PC-3 (cell line): ENCODE measurements around the gene GIGYF2. TPM values are rescaled to one million over a fixed set of nuclear protein-coding genes. Genes with fewer than 3 reads are reported as not detected.

Experiments used
- ATAC-seq: fragments of 200-7000 bp; cut with Tn5 transposase; 2 replicates; pipeline ENCODE4 v1.9.1; 2020; ENCODE audit warnings: mild to moderate bottlenecking, moderate library complexity
- BruUV-seq: library from RNA; stranded (reverse); fragments of 400-500 nt; replicated peaks from 2 replicates; lab custom pipeline; 2021; lab: Mats Ljungman, UMichigan
- CTCF ChIA-PET: fragments of 300-600 bp; sonication (Branson Sonifier 250); formaldehyde crosslinking; loops from one replicate; lab custom pipeline; 2022; ENCODE audit warnings: antibody characterized with exemption; lab: Charles Lee
- POLR2A ChIA-PET: fragments of 300-600 bp; sonication (Branson Sonifier 250); formaldehyde crosslinking; loops from one replicate; lab custom pipeline; 2022; ENCODE audit warnings: antibody characterized with exemption; ENCODE audit not compliant: unreplicated experiment; lab: Charles Lee
- DNase-seq: peaks from one replicate; pipeline ENCODE4 v3.0.0-alpha.2; 2015
- H2AFZ ChIP-seq: fragments of 300-600 bp; sonication (generic); 2 replicates; pipeline ENCODE4 v1.6.0; 2016; ENCODE audit warnings: antibody characterized with exemption, low read length
- H3F3A ChIP-seq: fragments of 300-600 bp; sonication (generic); one replicate; pipeline ENCODE4 v1.6.0; 2017; ENCODE audit warnings: antibody characterized with exemption, low read length, control low read depth, mild to moderate bottlenecking; ENCODE audit not compliant: unreplicated experiment
- H3K27ac ChIP-seq: fragments of 300-600 bp; sonication (generic); 2 replicates; pipeline ENCODE4 v1.5.1; 2016; ENCODE audit warnings: mild to moderate bottlenecking, low read length
- H3K27me3 ChIP-seq: fragments of 300-600 bp; sonication (generic); 2 replicates; pipeline ENCODE4 v1.6.1; 2016; ENCODE audit warnings: low read length, mixed read lengths
- H3K36me3 ChIP-seq: fragments of 300-600 bp; sonication (generic); 2 replicates; pipeline ENCODE4 v1.6.1; 2016; ENCODE audit warnings: low read depth, mixed run types, low read length, mixed read lengths
- H3K4me1 ChIP-seq: fragments of 300-600 bp; sonication (generic); 2 replicates; pipeline ENCODE4 v1.5.1; 2016; ENCODE audit warnings: low read length; ENCODE audit not compliant: insufficient read depth
- H3K4me2 ChIP-seq: fragments of 300-600 bp; sonication (generic); 2 replicates; pipeline ENCODE4 v1.6.0; 2016; ENCODE audit warnings: low read length
- H3K4me3 ChIP-seq: fragments of 300-600 bp; sonication (generic); 2 replicates; pipeline ENCODE4 v1.5.1; 2016; ENCODE audit warnings: mild to moderate bottlenecking, low read length, mixed read lengths
- H3K79me2 ChIP-seq: fragments of 300-600 bp; sonication (generic); 2 replicates; pipeline ENCODE4 v1.6.1; 2017; ENCODE audit warnings: low read length, mixed read lengths
- H3K9ac ChIP-seq: fragments of 300-600 bp; sonication (generic); 2 replicates; pipeline ENCODE4 v1.6.0; 2016; ENCODE audit warnings: mild to moderate bottlenecking, low read length
- H3K9me2 ChIP-seq: fragments of 300-600 bp; sonication (generic); replicated peaks from 2 replicates; pipeline ENCODE4 v1.6.1; 2016; ENCODE audit warnings: mixed run types, low read length, mixed read lengths
- H3K9me3 ChIP-seq: fragments of 300-600 bp; sonication (generic); 2 replicates; pipeline ENCODE4 v1.6.1; 2016; ENCODE audit warnings: low read length, mixed read lengths
- H4K20me1 ChIP-seq: fragments of 300-600 bp; sonication (generic); 2 replicates; pipeline ENCODE4 v1.6.1; 2016; ENCODE audit warnings: low read length, mixed read lengths
- EZH2 ChIP-seq: fragments of 300-600 bp; sonication (generic); IDR thresholded peaks from one replicate; pipeline ENCODE4 v1.6.1; 2017; ENCODE audit warnings: antibody characterized with exemption, mild to moderate bottlenecking, low read length; ENCODE audit not compliant: unreplicated experiment
- EZH2phosphoT487 ChIP-seq: fragments of 300-600 bp; sonication (generic); IDR thresholded peaks from 2 replicates; pipeline ENCODE4 v1.6.1; 2018; ENCODE audit warnings: mild to moderate bottlenecking, antibody characterized with exemption, low read length, borderline replicate concordance
- intact Hi-C: fragments of 100-400 bp; cut with micrococcal nuclease; formaldehyde crosslinking; loops from 2 replicates; pipeline ENCODE4 v1.9.0; 2023
- total RNA-seq: library from RNA; depleted of rRNA; stranded (reverse); fragments of >200 nt; gene quantifications from 2 replicates; pipeline ENCODE4 v1.2.3, GENCODE V29; 2014
- TF ChIP-seq, protein P1 (sequence below): fragments of 300-600 bp; sonication (generic); conservative IDR thresholded peaks from 2 replicates; pipeline ENCODE4 v1.5.1; 2017; ENCODE audit warnings: antibody characterized with exemption, low read depth, mild to moderate bottlenecking, low read length

Gene GIGYF2
- total RNA-seq, 1 experiment from 2014 or later = 41.3 TPM

DNA sequence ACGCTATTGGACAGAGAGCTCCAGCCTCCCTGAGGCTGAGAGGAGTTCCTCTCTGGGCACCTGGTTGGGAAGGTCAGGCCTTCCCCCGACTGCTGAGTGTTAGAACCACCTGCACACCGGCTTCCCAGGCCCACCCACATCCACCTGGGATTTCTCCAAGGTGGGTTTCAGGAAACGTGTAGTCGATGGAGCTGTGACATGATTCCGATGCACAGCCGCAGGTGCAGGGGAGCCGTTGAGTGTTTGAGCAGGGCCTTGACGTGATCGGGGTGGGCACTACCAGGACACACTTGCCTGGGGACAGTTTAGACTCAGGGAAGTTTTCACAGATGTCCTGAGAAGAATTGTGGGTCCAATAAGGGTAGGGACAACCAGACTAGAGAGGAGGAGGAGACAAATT is 21.8 kb upstream of the GIGYF2 start:
- Histone ChIP-seq H3K27me3 (no peaks in the 10 kb centered on the region), H3K4me1 (no peaks in the 10 kb centered on the region), H3K4me2 (no peak overlapping the region), H3F3A (no peaks in the 10 kb centered on the region), H2AFZ (no peak overlapping the region), H3K9me3 (no peaks in the 10 kb centered on the region), H3K4me3 (no peak overlapping the region), H3K27ac (no peak overlapping the region), H4K20me1 (no peaks in the 10 kb centered on the region), H3K9ac (no peak overlapping the region), H3K36me3 (no peaks in the 10 kb centered on the region), H3K9me2 (no peaks in the 10 kb centered on the region), H3K79me2 (no peaks in the 10 kb centered on the region)
- ATAC-seq = no peak
- ChIA-PET CTCF (no interaction called here), POLR2A (no interaction called here)
- TF ChIP-seq EZH2phosphoT487 (no peak), EZH2 (no peak)
- TF ChIP-seq, protein P1, sequence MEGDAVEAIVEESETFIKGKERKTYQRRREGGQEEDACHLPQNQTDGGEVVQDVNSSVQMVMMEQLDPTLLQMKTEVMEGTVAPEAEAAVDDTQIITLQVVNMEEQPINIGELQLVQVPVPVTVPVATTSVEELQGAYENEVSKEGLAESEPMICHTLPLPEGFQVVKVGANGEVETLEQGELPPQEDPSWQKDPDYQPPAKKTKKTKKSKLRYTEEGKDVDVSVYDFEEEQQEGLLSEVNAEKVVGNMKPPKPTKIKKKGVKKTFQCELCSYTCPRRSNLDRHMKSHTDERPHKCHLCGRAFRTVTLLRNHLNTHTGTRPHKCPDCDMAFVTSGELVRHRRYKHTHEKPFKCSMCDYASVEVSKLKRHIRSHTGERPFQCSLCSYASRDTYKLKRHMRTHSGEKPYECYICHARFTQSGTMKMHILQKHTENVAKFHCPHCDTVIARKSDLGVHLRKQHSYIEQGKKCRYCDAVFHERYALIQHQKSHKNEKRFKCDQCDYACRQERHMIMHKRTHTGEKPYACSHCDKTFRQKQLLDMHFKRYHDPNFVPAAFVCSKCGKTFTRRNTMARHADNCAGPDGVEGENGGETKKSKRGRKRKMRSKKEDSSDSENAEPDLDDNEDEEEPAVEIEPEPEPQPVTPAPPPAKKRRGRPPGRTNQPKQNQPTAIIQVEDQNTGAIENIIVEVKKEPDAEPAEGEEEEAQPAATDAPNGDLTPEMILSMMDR = no peak
- no peak for DNase-seq
- intact Hi-C loops = no loop called here
- no TSS peak for BruUV-seq

DNA sequence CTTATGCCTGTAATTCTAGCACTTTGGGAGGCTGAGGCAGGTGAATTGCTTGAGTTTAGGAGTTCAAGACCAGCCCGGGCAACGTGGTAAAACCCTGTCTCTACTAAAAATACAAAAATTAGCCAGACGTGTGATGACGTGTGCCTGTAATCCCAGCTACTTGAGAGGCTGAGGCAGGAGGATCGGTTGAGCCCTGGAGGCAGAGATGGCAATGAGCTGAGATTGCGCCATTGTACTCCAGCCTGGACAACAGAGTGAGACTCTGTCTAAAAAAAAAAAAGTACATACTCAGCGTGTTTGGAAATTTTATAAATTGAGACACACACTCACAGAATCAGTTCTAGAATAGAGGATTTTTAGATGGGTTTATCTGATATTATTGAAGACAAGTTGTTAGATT is 17.1 kb upstream of the GIGYF2 start:
- H3K27ac ChIP-seq = no peak overlapping the region
- no peak overlapping the region for H3K4me2 ChIP-seq
- H3K36me3 ChIP-seq = no peaks in the 10 kb centered on the region
- no peaks in the 10 kb centered on the region for H3K9me2 ChIP-seq
- H3K4me3 ChIP-seq = no peak overlapping the region
- ATAC-seq (no peak), DNase-seq (no peak)
- H3K79me2 ChIP-seq = no peaks in the 10 kb centered on the region
- no peaks in the 10 kb centered on the region for H3K9me3 ChIP-seq
- no peaks in the 10 kb centered on the region for H3K4me1 ChIP-seq
- BruUV-seq = no TSS peak
- no peaks in the 10 kb centered on the region for H4K20me1 ChIP-seq
- H2AFZ ChIP-seq = no peak overlapping the region
- peaks cover 10% of the 10 kb centered on the region; the same call in 1 of the 2 replicates for H3K27me3 ChIP-seq
- no peak overlapping the region for H3K9ac ChIP-seq
- ChIA-PET CTCF (no interaction called here), POLR2A (no interaction called here)
- TF ChIP-seq EZH2phosphoT487 = no peak
- TF ChIP-seq, protein P1 = no peak
- TF ChIP-seq EZH2 = no peak
- intact Hi-C loops = no loop called here
- H3F3A ChIP-seq = no peaks in the 10 kb centered on the region

DNA sequence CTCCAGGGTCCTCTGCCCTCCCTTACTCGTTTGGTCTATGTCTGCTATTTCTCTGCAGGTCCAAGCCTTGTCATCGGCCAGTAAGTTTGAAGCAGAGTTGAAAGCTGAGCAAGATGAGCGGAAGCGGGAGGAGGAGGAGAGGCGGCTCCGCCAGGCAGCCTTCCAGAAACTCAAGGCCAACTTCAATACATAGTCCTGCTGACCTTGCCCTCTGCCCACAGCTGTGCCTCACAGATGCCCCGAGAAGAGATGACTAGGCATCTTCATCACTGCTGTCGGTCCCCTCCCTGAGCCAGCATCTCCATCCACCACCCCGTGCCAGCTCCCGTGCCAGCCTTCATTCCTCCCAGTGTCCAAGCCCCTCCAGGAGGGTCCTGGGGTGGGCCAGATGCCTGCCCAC is 15.6 kb upstream of the GIGYF2 start:
- H4K20me1 ChIP-seq = no peaks in the 10 kb centered on the region
- H3K36me3 ChIP-seq = no peaks in the 10 kb centered on the region
- H2AFZ ChIP-seq = no peak overlapping the region
- no peaks in the 10 kb centered on the region for H3K9me3 ChIP-seq
- no peak overlapping the region for H3K4me3 ChIP-seq
- intact Hi-C loops = no loop called here
- no peak for TF ChIP-seq EZH2phosphoT487
- TF ChIP-seq EZH2 = no peak
- TF ChIP-seq, protein P1 = no peak
- ChIA-PET POLR2A (no interaction called here), CTCF (no interaction called here)
- no peak for DNase-seq
- H3K9me2 ChIP-seq = no peaks in the 10 kb centered on the region
- ATAC-seq = no peak
- no peak overlapping the region for H3K9ac ChIP-seq
- no peak overlapping the region for H3K4me2 ChIP-seq
- no peaks in the 10 kb centered on the region for H3F3A ChIP-seq
- BruUV-seq = no TSS peak
- no peaks in the 10 kb centered on the region for H3K79me2 ChIP-seq
- peaks cover 10% of the 10 kb centered on the region; the same call in 1 of the 2 replicates for H3K27me3 ChIP-seq
- no peaks in the 10 kb centered on the region for H3K4me1 ChIP-seq
- H3K27ac ChIP-seq = no peak overlapping the region
